ENCODE results near the gene MOV10L1. TPM values are rescaled to one million over a fixed set of nuclear protein-coding genes. Genes with fewer than 3 reads are reported as not detected.
A peak's percentile ranks its signal among the peaks of the same experiment; 100 is the strongest.
"Not testable (repeated sequence)": the region's sequence is repeated elsewhere in the genome, so short reads cannot be mapped to it uniquely, and the experiment has no call there.

Gene MOV10L1
- total RNA-seq, 1 donor from 2014 or later, result 0.87 TPM

- DNase-seq (ENCODE audit: low spot score), result peak; percentile 84
Observed at GRCh38 chr22:50076646-50077535, 12.9 kb upstream of the MOV10L1 start.

- no peak for DNase-seq (ENCODE audit: low spot score)
Observed at GRCh38 chr22:50078246-50078645, 11.6 kb upstream of the MOV10L1 start.

GRCh38 chr22:50078761-50079160 is 11.0 kb upstream of the MOV10L1 start:
- no peak for DNase-seq (ENCODE audit: low spot score)

- peak; percentile 87 for DNase-seq (ENCODE audit: low spot score)
Observed at GRCh38 chr22:50080077-50080465, 9.7 kb upstream of the MOV10L1 start.

- DNase-seq (ENCODE audit: low spot score), result no peak
Observed at GRCh38 chr22:50081426-50082196, 8.2 kb upstream of the MOV10L1 start.

GRCh38 chr22:50082197-50082715 is 7.5 kb upstream of the MOV10L1 start:
- no peak for DNase-seq (ENCODE audit: low spot score)

- DNase-seq (ENCODE audit: low spot score), result no peak
Observed at GRCh38 chr22:50082961-50083461, 6.8 kb upstream of the MOV10L1 start.

GRCh38 chr22:50083462-50084079 is 6.2 kb upstream of the MOV10L1 start:
- no peak for DNase-seq (ENCODE audit: low spot score)

- no peak for DNase-seq (ENCODE audit: low spot score)
Observed at GRCh38 chr22:50084080-50084477, 5.7 kb upstream of the MOV10L1 start.

GRCh38 chr22:50084614-50085021 is 5.2 kb upstream of the MOV10L1 start:
- DNase-seq (ENCODE audit: low spot score), result no peak

- DNase-seq (ENCODE audit: low spot score), result no peak
Observed at GRCh38 chr22:50085211-50085972, 4.4 kb upstream of the MOV10L1 start, which contains the start of gene MLC1. TSS of gene MLC1 (minus strand) at chr22:50085426. CDS start at chr22:50084902, 524 bp downstream.

- DNase-seq (ENCODE audit: low spot score), result no peak
Observed at GRCh38 chr22:50086526-50086925, 3.3 kb upstream of the MOV10L1 start.

GRCh38 chr22:50086975-50087374 is 2.8 kb upstream of the MOV10L1 start:
- not testable (repeated sequence) for DNase-seq (ENCODE audit: low spot score)

- no peak for DNase-seq (ENCODE audit: low spot score)
Observed at GRCh38 chr22:50087646-50088045, 2.2 kb upstream of the MOV10L1 start.

- no peak for DNase-seq (ENCODE audit: low spot score)
Observed at GRCh38 chr22:50088096-50088495, 1.7 kb upstream of the MOV10L1 start.

GRCh38 chr22:50089231-50089630 is 575 bp upstream of the MOV10L1 start:
- DNase-seq (ENCODE audit: low spot score), result no peak

GRCh38 chr22:50090412-50090714 is 557 bp downstream of the MOV10L1 start:
- DNase-seq (ENCODE audit: low spot score), result no peak

GRCh38 chr22:50091092-50091768 is 1.4 kb downstream of the MOV10L1 start:
- no peak for DNase-seq (ENCODE audit: low spot score)

GRCh38 chr22:50092342-50092741 is 2.5 kb downstream of the MOV10L1 start:
- no peak for DNase-seq (ENCODE audit: low spot score)

- DNase-seq (ENCODE audit: low spot score), result no peak
Observed at GRCh38 chr22:50098052-50098451, 8.2 kb downstream of the MOV10L1 start.

Measured in mesenteric fat pad (tissue), 1 donor.